NCI-H146 treated with DMSO at 0.1 percent for 48 hours (cell line): Measurements from ENCODE around the gene ALDH3A1.

Experiments used
- DNase-seq: peaks from one replicate; lab custom pipeline; 2025; ENCODE audit not compliant: unreplicated experiment; lab: John Stamatoyannopoulos, UW

Gene ALDH3A1

GRCh38 chr17:19705201-19705600 is 42.9 kb downstream of the ALDH3A1 start:
- DNase-seq = no peak

GRCh38 chr17:19703828-19704613 is 44.1 kb downstream of the ALDH3A1 start:
- no peak for DNase-seq

GRCh38 chr17:19703106-19703827 is 44.8 kb downstream of the ALDH3A1 start:
- no peak for DNase-seq

GRCh38 chr17:19702217-19702641 is 45.9 kb downstream of the ALDH3A1 start:
- no peak for DNase-seq
